Activated naive CD8-positive, alpha-beta T cell (primary cell): ENCODE results near the gene MARCHF4.
A peak's percentile ranks its signal among the peaks of the same experiment; 100 is the strongest.
"Not testable (repeated sequence)": the region's sequence is repeated elsewhere in the genome, so short reads cannot be mapped to it uniquely, and the experiment has no call there.

Experiments
- H3K27ac Mint-ChIP-seq: one replicate; pipeline ENCODE4 v1.8.0; 2021; ENCODE audit warnings: mixed read lengths
- H3K27me3 Mint-ChIP-seq: one replicate; pipeline ENCODE4 v1.8.0; 2021; ENCODE audit warnings: mixed read lengths
- H3K36me3 Mint-ChIP-seq: one replicate; pipeline ENCODE4 v1.8.0; 2021; ENCODE audit warnings: mixed read lengths
- H3K4me1 Mint-ChIP-seq: one replicate; pipeline ENCODE4 v1.8.0; 2021; ENCODE audit warnings: low read depth, mixed read lengths
- H3K4me3 Mint-ChIP-seq: one replicate; pipeline ENCODE4 v1.8.0; 2021; ENCODE audit warnings: mild to moderate bottlenecking, mixed read lengths
- H3K9me3 Mint-ChIP-seq: one replicate; pipeline ENCODE4 v1.8.0; 2021; ENCODE audit warnings: low read depth, mixed read lengths

MARCHF4 gene

DNA sequence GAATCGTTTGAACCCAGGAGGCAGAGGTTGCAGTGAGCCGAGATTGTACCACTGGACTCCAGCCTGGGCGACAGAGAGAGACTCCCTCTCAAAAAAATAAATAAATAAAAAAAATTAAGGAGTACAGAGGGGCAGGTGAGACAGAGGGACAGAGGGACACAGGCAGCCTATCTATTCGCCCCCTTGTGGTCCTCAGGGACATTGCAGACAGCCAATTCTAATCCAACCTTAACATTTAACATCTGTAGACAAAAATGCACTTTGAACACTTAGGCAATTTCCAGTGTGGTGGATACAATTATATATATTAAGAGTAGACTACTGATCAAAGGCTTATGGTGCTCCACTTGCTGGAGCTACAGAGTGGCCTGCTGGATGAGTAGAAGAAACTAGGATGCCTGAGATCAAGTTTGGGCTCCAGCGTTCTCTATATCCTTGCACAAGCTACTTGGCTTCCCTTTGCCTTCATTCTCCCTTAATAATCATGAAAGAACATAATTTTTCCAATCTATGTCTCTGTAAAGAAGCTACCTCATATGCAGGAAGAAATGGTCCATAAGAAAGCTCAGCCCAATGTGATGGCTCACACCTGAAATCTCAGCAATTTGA, 31.8 kb upstream of the MARCHF4 start:
- H3K36me3 Mint-ChIP-seq, result no peaks in the 10 kb centered on the region

DNA sequence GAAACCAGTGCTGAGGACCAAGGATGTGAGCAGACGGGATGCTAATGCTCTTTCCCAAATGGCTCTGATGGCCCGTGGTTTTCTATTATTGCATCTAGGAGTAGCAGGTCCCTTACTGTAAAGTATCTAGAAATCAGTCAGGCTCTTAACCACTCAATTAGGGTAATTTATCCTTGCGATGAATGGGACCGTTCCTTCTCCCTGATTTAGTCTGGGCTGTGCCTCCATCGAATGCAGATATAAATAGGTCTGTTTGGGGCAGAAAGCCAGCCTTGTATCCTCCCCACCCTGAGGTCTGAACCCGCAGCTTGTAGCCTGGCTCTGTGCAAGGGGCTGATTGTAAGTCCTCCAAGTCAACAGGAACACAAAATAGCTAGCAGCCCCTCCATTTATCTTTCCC, 30.5 kb upstream of the MARCHF4 start:
- no peak overlapping the region for H3K27ac Mint-ChIP-seq
- H3K9me3 Mint-ChIP-seq, result no peaks in the 10 kb centered on the region
- H3K4me1 Mint-ChIP-seq, result peaks cover 6% of the 10 kb centered on the region
- H3K27me3 Mint-ChIP-seq, result no peaks in the 10 kb centered on the region
- no peaks in the 10 kb centered on the region for H3K36me3 Mint-ChIP-seq
- H3K4me3 Mint-ChIP-seq, result no peak overlapping the region

More for the DNA sequence above, 31.8 kb upstream of the MARCHF4 start:
- Mint-ChIP-seq H3K9me3 (no peaks in the 10 kb centered on the region), H3K4me3 (no peak overlapping the region), H3K27me3 (no peaks in the 10 kb centered on the region), H3K27ac (no peak overlapping the region), H3K4me1 (peaks cover 6% of the 10 kb centered on the region)

DNA sequence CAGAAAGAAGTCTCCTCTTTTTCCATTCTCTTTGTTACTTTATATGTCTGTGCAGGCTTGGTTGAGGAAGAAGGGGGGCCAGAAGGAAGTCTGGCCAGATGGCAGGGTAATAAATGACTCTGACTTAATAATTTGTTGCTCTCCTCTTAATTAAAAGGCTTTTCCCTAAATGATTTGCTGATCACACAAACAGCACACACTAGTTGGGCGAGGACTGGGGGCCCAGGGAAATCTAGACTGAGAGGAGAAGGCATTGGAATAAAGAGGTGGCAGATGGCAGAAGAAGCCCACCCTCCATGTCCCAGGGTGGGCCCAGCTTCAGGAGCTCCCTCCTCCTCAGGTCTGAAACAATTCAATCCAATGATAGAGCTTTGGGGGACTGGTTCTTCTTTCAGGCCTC, 27.3 kb upstream of the MARCHF4 start:
- Mint-ChIP-seq H3K36me3 (no peaks in the 10 kb centered on the region), H3K9me3 (no peaks in the 10 kb centered on the region), H3K27ac (no peak overlapping the region), H3K27me3 (no peaks in the 10 kb centered on the region), H3K4me3 (no peak overlapping the region), H3K4me1 (peaks cover 8% of the 10 kb centered on the region)

DNA sequence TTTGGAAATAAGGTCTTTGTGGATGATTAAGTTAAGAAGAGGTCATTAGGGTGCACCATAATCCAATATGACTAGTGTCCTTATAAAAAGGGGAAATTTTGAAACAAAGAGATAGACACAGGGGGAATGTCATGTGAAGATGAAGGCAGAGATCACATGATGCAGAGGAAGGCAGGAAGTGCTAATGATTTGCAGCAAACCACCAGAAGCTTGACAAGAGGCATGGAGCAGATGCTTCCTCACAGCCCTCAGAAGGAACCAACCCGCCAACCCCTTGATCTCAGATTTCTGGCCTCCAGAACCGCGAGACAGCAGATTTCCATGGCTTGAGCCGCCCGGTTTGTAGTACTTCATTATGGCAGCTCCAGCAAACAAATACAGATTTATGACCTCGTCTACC, 22.6 kb upstream of the MARCHF4 start:
- Mint-ChIP-seq H3K36me3 (no peaks in the 10 kb centered on the region), H3K4me3 (no peak overlapping the region), H3K4me1 (peaks cover 3% of the 10 kb centered on the region), H3K27ac (no peak overlapping the region), H3K27me3 (no peaks in the 10 kb centered on the region), H3K9me3 (no peaks in the 10 kb centered on the region)

DNA sequence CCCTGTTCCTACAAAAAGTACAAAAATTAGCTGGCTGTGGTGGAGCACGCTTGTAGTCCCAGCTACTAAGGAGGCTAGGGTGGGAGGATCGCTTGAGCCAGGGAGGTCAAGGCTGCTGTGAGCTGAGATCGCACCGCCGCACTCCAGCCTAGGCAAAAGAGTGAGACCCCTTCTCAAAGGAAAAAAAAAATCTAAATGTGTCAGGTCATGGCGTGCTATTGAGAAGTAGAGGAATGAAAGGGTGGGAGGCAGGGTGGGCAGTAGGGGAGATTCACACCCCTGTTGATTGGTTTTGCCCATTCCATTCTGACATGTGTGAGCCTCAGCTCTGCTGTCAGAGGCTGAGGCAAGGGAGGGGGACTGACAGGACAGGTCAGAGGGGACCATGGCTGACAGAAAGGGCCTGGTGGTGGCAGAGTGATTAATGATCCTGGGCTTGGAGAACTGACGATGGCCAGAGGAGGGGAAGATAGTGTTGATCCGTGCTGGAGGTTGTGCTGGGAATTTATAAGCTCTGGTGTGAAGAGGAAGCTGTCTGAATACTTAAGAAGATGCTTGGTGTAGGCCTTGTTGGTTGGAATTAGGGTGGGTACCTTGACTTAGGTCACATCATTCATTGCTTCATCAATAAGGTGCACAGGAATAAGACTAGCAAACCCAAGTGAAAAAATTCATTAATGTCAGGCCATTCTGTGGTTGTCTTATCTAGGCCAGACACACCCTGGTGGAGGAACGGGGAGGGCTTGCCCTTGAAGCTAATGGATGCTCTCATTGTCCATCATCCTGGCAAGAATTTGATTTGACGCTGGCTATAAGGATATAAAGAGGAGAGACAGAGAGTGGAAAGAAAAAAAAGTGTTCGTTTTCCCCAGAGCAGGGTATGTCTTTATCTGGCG, 20.9 kb upstream of the MARCHF4 start:
- Mint-ChIP-seq H3K36me3 (no peaks in the 10 kb centered on the region), H3K4me3 (no peak overlapping the region), H3K9me3 (no peaks in the 10 kb centered on the region), H3K27me3 (no peaks in the 10 kb centered on the region), H3K27ac (no peak overlapping the region), H3K4me1 (peaks cover 12% of the 10 kb centered on the region)

DNA sequence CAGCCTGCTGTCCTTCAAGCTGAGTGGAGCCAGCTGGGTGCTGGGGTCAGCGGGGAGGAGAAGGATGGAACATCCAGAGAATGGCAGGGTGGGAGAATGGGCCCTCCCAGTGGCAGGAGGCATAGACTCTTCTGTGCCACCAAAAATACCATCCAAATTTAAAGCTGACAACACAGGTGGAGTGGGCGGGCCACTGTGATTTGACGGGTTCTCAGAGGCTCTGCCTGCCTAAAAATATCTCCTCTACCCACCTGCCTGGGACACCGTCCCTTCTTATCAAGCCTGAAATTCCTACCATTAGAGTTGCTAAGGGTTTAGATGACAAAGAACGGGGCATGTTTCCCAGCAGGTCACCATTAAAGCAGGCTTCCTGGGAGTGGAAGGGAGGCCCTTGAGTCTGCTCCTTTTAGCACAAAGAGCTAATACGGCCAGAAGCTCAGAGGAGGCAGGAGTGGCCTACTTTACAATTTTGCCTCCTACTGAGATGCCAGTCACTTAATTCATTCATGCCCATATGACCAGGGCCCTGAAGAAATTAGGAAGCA, 19.8 kb upstream of the MARCHF4 start:
- Mint-ChIP-seq H3K4me1 (peaks cover 19% of the 10 kb centered on the region), H3K27ac (no peak overlapping the region)

DNA sequence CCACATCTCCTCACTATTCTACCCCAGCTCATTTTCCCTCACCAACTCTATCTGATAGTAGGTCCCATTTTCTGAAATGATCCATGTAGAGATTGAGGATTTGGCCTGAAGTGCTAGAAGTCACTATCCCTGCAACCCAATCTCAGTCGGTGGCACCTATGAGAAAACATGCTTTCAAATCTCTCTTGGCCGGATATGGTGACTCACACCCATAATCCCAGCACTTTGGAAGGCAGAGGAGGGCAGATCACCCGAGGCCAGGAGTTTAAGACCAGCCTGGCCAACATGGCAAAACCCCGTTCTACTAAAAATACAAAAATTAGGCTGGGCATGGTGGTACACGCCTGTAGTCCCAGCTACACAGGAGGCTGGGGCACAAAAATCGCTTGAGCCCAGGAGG, 19.1 kb upstream of the MARCHF4 start:
- Mint-ChIP-seq H3K9me3 (no peaks in the 10 kb centered on the region), H3K27me3 (no peaks in the 10 kb centered on the region), H3K36me3 (no peaks in the 10 kb centered on the region), H3K4me1 (peaks cover 19% of the 10 kb centered on the region), H3K27ac (no peak overlapping the region), H3K4me3 (no peak overlapping the region)

More for the DNA sequence above, 19.8 kb upstream of the MARCHF4 start:
- Mint-ChIP-seq H3K4me3 (no peak overlapping the region), H3K36me3 (no peaks in the 10 kb centered on the region), H3K27me3 (no peaks in the 10 kb centered on the region), H3K9me3 (no peaks in the 10 kb centered on the region)

DNA sequence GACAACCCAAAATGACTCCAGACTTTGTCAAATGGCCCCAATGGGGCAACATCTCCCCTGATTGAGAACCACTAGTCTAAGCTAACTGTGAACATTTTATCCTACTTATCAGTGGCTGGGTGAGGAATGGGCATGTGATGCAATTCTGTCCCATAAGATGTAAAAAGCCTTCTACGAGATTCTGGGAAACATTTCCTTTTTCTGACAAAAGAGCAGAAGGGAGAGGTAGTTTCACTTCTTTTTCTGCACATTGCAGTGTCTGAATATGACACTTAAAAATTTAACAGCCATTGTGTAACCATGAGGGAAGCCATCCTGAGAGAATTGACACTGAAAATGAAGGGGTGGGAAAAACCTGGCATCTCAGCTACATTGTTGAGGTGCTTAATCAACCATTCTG, 17.3 kb upstream of the MARCHF4 start:
- no peaks in the 10 kb centered on the region for H3K36me3 Mint-ChIP-seq
- H3K9me3 Mint-ChIP-seq, result no peaks in the 10 kb centered on the region
- H3K4me3 Mint-ChIP-seq, result no peak overlapping the region
- no peaks in the 10 kb centered on the region for H3K27me3 Mint-ChIP-seq
- peaks cover 16% of the 10 kb centered on the region for H3K4me1 Mint-ChIP-seq
- H3K27ac Mint-ChIP-seq, result no peak overlapping the region

DNA sequence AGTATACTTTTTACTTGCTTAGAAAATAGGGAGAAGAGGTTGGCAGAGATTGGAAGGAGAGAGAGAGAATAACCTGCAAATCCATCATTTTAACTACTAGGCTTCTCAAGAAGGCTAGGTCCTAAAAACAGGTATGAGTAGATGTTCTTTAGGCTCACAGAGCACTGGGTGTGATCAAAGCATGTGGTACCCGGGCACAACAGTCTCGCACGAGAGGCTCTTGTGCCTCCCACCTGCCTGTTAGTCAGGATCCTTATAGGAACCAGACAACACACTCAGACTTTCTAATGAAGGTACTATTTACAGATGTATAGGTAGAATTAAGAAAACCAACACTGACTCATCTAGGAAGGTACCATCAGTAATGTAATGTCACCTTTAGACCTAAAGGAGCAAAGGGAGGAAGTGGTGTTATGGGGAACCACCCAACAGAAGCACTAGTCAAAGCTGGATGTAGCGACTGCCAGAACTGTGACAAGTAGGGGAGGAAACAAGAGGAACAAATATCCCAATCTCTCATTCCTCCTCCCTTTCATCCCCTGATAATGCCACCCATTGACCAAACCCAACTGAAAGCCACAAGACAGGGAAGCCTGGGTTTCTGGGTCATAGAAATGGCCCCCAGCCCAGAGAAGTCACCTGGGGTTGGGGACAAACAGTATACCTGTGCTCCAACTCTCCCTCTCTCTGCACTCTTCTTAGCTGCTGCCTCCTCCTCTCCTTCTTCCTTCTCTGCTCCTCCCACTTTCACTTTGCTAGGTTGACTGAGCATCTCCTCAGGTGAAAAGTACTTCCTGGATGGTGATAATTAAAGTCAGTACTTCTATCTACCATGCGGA, 16.0 kb upstream of the MARCHF4 start:
- Mint-ChIP-seq H3K9me3 (no peaks in the 10 kb centered on the region), H3K27ac (peak overlapping the region; percentile 46), H3K4me1 (peaks cover 16% of the 10 kb centered on the region), H3K27me3 (no peaks in the 10 kb centered on the region), H3K36me3 (no peaks in the 10 kb centered on the region), H3K4me3 (no peak overlapping the region)

DNA sequence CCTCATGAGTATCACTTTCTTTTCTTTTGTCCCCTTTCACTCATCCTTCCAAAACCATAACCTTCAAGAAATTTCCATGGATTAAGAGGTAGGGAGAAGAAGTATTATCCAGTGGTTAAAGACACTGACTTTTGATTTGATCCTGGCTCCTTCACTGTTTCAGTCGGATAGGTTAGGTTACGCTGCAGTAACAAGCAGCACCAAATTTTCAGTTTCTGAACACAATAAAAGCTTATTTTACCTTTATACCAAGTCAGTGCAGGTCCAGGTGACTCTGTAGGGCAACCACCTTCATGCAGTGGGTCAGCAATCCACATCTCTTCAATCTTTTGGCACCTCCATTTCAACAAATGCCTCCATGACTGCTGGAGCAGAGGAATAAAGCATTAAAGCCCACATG, 15.0 kb upstream of the MARCHF4 start:
- Mint-ChIP-seq H3K36me3 (no peaks in the 10 kb centered on the region), H3K4me3 (no peak overlapping the region), H3K4me1 (peaks cover 16% of the 10 kb centered on the region), H3K9me3 (no peaks in the 10 kb centered on the region), H3K27ac (no peak overlapping the region), H3K27me3 (no peaks in the 10 kb centered on the region)

DNA sequence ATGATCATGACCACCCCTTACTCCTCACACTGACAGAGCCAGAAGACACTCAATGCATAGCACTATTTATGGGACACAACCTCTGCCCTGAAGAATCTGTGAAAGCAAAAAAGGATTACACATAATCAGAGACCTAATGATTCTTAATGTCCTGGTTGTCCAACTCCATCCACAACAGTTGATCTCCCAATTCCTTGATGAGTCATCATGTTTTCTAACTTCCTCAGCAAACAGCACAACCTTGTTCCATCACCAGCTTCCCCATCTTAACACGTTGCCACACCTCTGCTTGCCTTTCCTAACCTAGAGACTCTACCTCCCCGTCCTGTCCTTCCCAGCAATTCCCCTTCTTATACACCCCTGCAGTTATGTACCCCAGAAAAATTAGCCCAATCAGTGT, 13.2 kb upstream of the MARCHF4 start:
- Mint-ChIP-seq H3K27ac (no peak overlapping the region), H3K4me1 (peaks cover 16% of the 10 kb centered on the region), H3K4me3 (no peak overlapping the region), H3K9me3 (no peaks in the 10 kb centered on the region), H3K36me3 (no peaks in the 10 kb centered on the region), H3K27me3 (no peaks in the 10 kb centered on the region)

DNA sequence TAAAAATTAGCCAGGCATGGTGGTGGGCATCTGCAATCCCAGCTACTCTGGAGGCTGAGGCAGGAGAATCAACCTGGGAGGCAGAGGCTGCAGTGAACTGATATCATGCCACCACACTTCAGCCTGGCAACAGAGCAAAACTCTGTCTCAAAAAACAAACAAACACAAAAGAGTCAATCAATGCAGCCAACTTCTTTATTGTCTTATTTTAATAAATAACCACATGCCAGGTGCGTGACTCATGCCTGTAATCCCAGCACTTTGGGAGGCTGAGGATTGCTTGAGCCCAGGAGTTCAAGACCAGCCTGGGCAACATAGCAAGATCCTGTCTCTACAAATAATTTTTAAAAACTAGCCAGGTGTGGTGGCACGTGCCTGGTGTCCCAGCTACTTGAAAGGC, 12.1 kb upstream of the MARCHF4 start:
- H3K4me3 Mint-ChIP-seq, H3K27ac Mint-ChIP-seq, H3K27me3 Mint-ChIP-seq, H3K36me3 Mint-ChIP-seq, H3K9me3 Mint-ChIP-seq: not testable (repeated sequence)
- H3K4me1 Mint-ChIP-seq, result peaks cover 16% of the 10 kb centered on the region

DNA sequence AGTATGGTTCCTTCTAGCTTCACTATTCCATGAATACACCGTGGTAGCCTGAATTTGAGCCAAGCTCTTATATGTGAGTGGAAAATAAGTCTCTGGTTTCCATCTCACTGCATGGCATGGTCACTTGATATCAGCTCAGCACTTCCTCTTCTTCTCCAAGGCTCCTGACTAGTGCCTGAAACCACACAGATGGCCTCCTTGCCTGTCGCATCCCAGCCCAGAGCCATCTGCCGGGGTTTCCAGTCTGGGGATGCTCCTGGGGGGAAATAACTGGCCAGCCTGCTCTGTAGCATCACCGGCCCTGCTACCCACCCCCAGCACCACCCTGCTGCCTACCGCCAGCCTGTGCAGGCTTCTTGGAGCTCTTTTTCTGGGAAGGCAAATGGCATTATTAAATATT, 7.7 kb upstream of the MARCHF4 start:
- H3K36me3 Mint-ChIP-seq, result no peaks in the 10 kb centered on the region
- no peak overlapping the region for H3K4me3 Mint-ChIP-seq
- no peaks in the 10 kb centered on the region for H3K4me1 Mint-ChIP-seq
- no peak overlapping the region for H3K27ac Mint-ChIP-seq
- no peaks in the 10 kb centered on the region for H3K9me3 Mint-ChIP-seq
- peaks cover 5% of the 10 kb centered on the region for H3K27me3 Mint-ChIP-seq

DNA sequence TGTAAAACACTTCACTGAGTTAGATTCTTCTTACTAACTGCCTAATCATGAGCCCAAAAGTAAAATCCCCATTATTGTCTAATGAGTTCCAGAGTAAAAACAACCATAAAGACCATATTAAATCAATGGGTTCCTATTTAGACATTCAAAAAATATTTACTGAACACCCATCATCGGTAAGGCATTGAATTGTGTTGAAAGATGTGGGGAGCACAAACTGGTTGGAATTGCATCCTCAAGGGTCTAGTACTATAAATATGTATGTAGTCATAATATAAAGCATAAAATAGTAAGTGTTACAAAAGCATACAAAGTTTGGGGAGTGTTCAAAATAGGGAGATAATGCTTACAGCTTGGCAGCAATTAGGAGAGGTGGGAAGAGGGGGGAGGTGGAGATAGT, 3.0 kb upstream of the MARCHF4 start:
- Mint-ChIP-seq H3K4me3 (no peak overlapping the region), H3K36me3 (no peaks in the 10 kb centered on the region), H3K27ac (no peak overlapping the region), H3K4me1 (peaks cover 21% of the 10 kb centered on the region), H3K9me3 (no peaks in the 10 kb centered on the region), H3K27me3 (peaks cover 25% of the 10 kb centered on the region)

DNA sequence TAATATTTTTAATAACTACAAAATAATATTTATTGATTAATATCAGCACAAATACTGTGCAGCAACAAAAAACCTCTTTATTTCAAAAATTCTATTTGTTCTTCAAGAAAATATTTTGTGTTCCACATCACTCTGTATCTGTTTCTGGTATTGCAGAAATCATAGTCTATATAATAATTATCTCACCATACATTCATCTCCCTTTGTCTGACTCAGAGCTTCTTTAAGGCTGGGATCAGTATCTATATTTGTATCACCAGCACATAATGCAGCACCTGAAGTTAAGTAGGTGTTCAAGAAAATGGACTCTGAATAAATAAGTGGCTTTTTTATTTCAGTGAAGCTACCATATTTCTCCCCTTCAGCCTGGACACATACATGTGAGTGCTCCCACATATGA, 1.6 kb upstream of the MARCHF4 start:
- H3K4me1 Mint-ChIP-seq, result peaks cover 21% of the 10 kb centered on the region
- H3K27ac Mint-ChIP-seq, result no peak overlapping the region
- no peak overlapping the region for H3K4me3 Mint-ChIP-seq
- no peaks in the 10 kb centered on the region for H3K9me3 Mint-ChIP-seq
- no peaks in the 10 kb centered on the region for H3K36me3 Mint-ChIP-seq
- peaks cover 32% of the 10 kb centered on the region for H3K27me3 Mint-ChIP-seq
